ENCODE results near the gene RILPL2.
"Not testable (repeated sequence)": the region's sequence is repeated elsewhere in the genome, so short reads cannot be mapped to it uniquely, and the experiment has no call there.

Gene RILPL2

GRCh38 chr12:123384318-123384993 is 52.0 kb downstream of the RILPL2 start:
- DNase-seq (ENCODE audit: low read depth in 2 of 2) = no peak

GRCh38 chr12:123382684-123383083 is 53.8 kb downstream of the RILPL2 start:
- no peak for DNase-seq (ENCODE audit: low read depth in 2 of 2)

- no peak for DNase-seq (ENCODE audit: low read depth in 2 of 2)
Measured at GRCh38 chr12:123379391-123379790, 57.1 kb downstream of the RILPL2 start.

GRCh38 chr12:123372415-123372814 is 64.1 kb downstream of the RILPL2 start:
- not testable (repeated sequence) for DNase-seq (ENCODE audit: low read depth in 2 of 2)

- not testable (repeated sequence) for DNase-seq (ENCODE audit: low read depth in 2 of 2)
Measured at GRCh38 chr12:123371667-123372368, 64.7 kb downstream of the RILPL2 start.

- DNase-seq (ENCODE audit: low read depth in 2 of 2) = no peak
Measured at GRCh38 chr12:123369229-123369628, 67.3 kb downstream of the RILPL2 start.

GRCh38 chr12:123368431-123368830 is 68.1 kb downstream of the RILPL2 start:
- DNase-seq (ENCODE audit: low read depth in 2 of 2) = not testable (repeated sequence)

GRCh38 chr12:123367511-123367910 is 69.0 kb downstream of the RILPL2 start:
- no peak for DNase-seq (ENCODE audit: low read depth in 2 of 2)

Data from stimulated activated CD8-positive, alpha-beta memory T cell treated with anti-CD3 and anti-CD28 coated beads, Interleukin-2, amount 100 ng/mL, for 1 hour (primary cell).